Vagina (tissue), 2 donors: ENCODE results near the gene CELSR3. TPM values are rescaled to one million over a fixed set of nuclear protein-coding genes. Genes with fewer than 3 reads are reported as not detected.

Source experiments
- DNase-seq, 2 donors: peaks; one replicate each; pipeline ENCODE4 v3.0.0-alpha.2; 2017; ENCODE audit errors: extremely low spot score in 2 of 2
- H3K27ac ChIP-seq: fragments of 200-600 bp; sonication (generic); one replicate; pipeline ENCODE4 v1.5.1; 2019
- H3K27me3 ChIP-seq: fragments of 200-600 bp; sonication (generic); one replicate; pipeline ENCODE4 v1.5.1; 2019
- H3K36me3 ChIP-seq, 2 donors: fragments of 200-600 bp; sonication (generic); one replicate each; pipeline ENCODE4 v1.5.1; 2017 to 2019
- H3K4me1 ChIP-seq: fragments of 200-600 bp; sonication (generic); one replicate; pipeline ENCODE4 v1.5.1; 2019
- H3K4me3 ChIP-seq, 2 donors: fragments of 200-600 bp; sonication (generic); 1 replicate in 1 of 2; 2 replicates in 1 of 2; pipeline ENCODE4 v1.5.1; 2016 to 2019
- H3K9me3 ChIP-seq: fragments of 200-600 bp; sonication (generic); one replicate; pipeline ENCODE4 v1.5.1; 2019
- CTCF ChIP-seq, 3 experiments: fragments of 450-650 bp in 2 of 3; fragments of 200-600 bp in 1 of 3; sonication (generic) in 1 of 3; IDR thresholded peaks; one replicate each; pipeline ENCODE4 v1.5.1; 2017 to 2019; ENCODE audit warnings: antibody characterized with exemption in 3 of 3, mild to moderate bottlenecking in 2 of 3, moderate library complexity in 2 of 3
- POLR2A ChIP-seq, 2 donors: fragments of 450-650 bp; IDR thresholded peaks; one replicate each; pipeline ENCODE4 v1.6.1; 2017; ENCODE audit warnings: antibody characterized with exemption in 2 of 2, mild to moderate bottlenecking in 2 of 2, moderate library complexity in 2 of 2
- POLR2AphosphoS5 ChIP-seq, 2 donors: sonication (generic); formaldehyde crosslinking; IDR thresholded peaks; one replicate each; pipeline ENCODE4 v1.9.0; 2017; ENCODE audit warnings: antibody characterized with exemption in 2 of 2, mild to moderate bottlenecking in 2 of 2, low read depth in 1 of 2; ENCODE audit not compliant: insufficient read depth in 1 of 2
- intact Hi-C: fragments of 100-400 bp; cut with DNase I; formaldehyde crosslinking; loops from one replicate; pipeline ENCODE4 v1.15.1; 2023
- total RNA-seq: library from RNA; depleted of rRNA; stranded (reverse); fragments of >200 nt; gene quantifications from one replicate; pipeline ENCODE4 v1.2.3, GENCODE V29; 2016

The CELSR3 gene
- total RNA-seq, 1 donor from 2014 or later = 2.2 TPM

- H3K27me3 ChIP-seq = no peaks in the 10 kb centered on the region
- H3K4me3 ChIP-seq = no peak overlapping the region
- TF ChIP-seq POLR2A (IDR thresholded peaks at IDR 0.05) (no peak), POLR2AphosphoS5 (IDR thresholded peaks at IDR 0.05; ENCODE audit: insufficient read depth in 1 of 2, low read depth in 1 of 2) (no peak), CTCF (IDR thresholded peaks at IDR 0.05) (no peak)
- DNase-seq = no peak
- H3K36me3 ChIP-seq = peaks cover 0 to 2% of the 10 kb centered on the region in 2 donors
- H3K4me1 ChIP-seq = no peaks in the 10 kb centered on the region
- H3K9me3 ChIP-seq = peaks cover 9% of the 10 kb centered on the region
- peak overlapping the region; percentile 60 for H3K27ac ChIP-seq
- intact Hi-C loops = no loop called here
Measured at GRCh38 chr3:48619541-48620524, 42.9 kb downstream of the CELSR3 start.

GRCh38 chr3:48617559-48617958, 45.1 kb downstream of the CELSR3 start:
- Histone ChIP-seq H3K4me3 (no peak overlapping the region), H3K4me1 (no peaks in the 10 kb centered on the region), H3K27ac (peak overlapping the region; percentile 60), H3K27me3 (no peaks in the 10 kb centered on the region), H3K9me3 (peaks cover 9% of the 10 kb centered on the region), H3K36me3 (no peaks in the 10 kb centered on the region)
- DNase-seq = no peak
- TF ChIP-seq POLR2A (IDR thresholded peaks at IDR 0.05) = no peak
- TF ChIP-seq CTCF (IDR thresholded peaks at IDR 0.05) = no peak
- no peak for TF ChIP-seq POLR2AphosphoS5 (IDR thresholded peaks at IDR 0.05; ENCODE audit: insufficient read depth in 1 of 2, low read depth in 1 of 2)
- intact Hi-C loops = no loop called here

GRCh38 chr3:48614044-48614443, 48.6 kb downstream of the CELSR3 start:
- TF ChIP-seq POLR2AphosphoS5 (IDR thresholded peaks at IDR 0.05; ENCODE audit: insufficient read depth in 1 of 2, low read depth in 1 of 2) = no peak
- no peak for TF ChIP-seq POLR2A (IDR thresholded peaks at IDR 0.05)
- TF ChIP-seq CTCF (IDR thresholded peaks at IDR 0.05) = no peak
- Histone ChIP-seq H3K27ac (no peak overlapping the region), H3K4me3 (no peak overlapping the region), H3K4me1 (peaks cover 5% of the 10 kb centered on the region), H3K36me3 (no peaks in the 10 kb centered on the region), H3K9me3 (peaks cover 9% of the 10 kb centered on the region), H3K27me3 (no peaks in the 10 kb centered on the region)
- intact Hi-C loops = no loop called here
- no peak for DNase-seq

- no peak for DNase-seq
- intact Hi-C loops = no loop called here
- Histone ChIP-seq H3K4me1 (peaks cover 19% of the 10 kb centered on the region), H3K9me3 (no peaks in the 10 kb centered on the region), H3K27me3 (no peaks in the 10 kb centered on the region), H3K4me3 (no peak overlapping the region), H3K27ac (no peak overlapping the region), H3K36me3 (peaks cover 0 to under 1% of the 10 kb centered on the region in 2 donors)
- no peak for TF ChIP-seq POLR2AphosphoS5 (IDR thresholded peaks at IDR 0.05; ENCODE audit: insufficient read depth in 1 of 2, low read depth in 1 of 2)
- TF ChIP-seq CTCF (IDR thresholded peaks at IDR 0.05) = no peak
- no peak for TF ChIP-seq POLR2A (IDR thresholded peaks at IDR 0.05)
Measured at GRCh38 chr3:48612309-48612708, 50.4 kb downstream of the CELSR3 start.
